HCT116 (cell line): ENCODE data around the gene SMARCD2. TPM values are rescaled to one million over a fixed set of nuclear protein-coding genes. Genes with fewer than 3 reads are reported as not detected.

Source experiments
- ATAC-seq: fragments of 200-7000 bp; cut with Tn5 transposase; 2 replicates; pipeline ENCODE4 v1.9.1; 2020; ENCODE audit warnings: mild to moderate bottlenecking, moderate library complexity
- BruUV-seq: library from RNA; stranded (reverse); fragments of 400-500 nt; replicated peaks from 2 replicates; lab custom pipeline; 2021; lab: Mats Ljungman, UMichigan
- CTCF ChIA-PET: fragments of 300-600 bp; sonication (Branson Sonifier 250); formaldehyde crosslinking; loops from one replicate; lab custom pipeline; 2021; ENCODE audit warnings: antibody characterized with exemption; lab: Charles Lee
- POLR2A ChIA-PET: fragments of 300-600, 350-600 bp; sonication (Branson Sonifier 250); formaldehyde crosslinking; loops from one replicate; lab custom pipeline; 2021; ENCODE audit warnings: antibody characterized with exemption; lab: Charles Lee
- RAD21 ChIA-PET, 2 experiments: fragments of 300-600 bp; sonication (Branson Sonifier 250); formaldehyde crosslinking; loops; one replicate each; lab custom pipeline; 2023; ENCODE audit warnings: low total read pairs in 2 of 2; ENCODE audit not compliant: uncharacterized antibody in 2 of 2, unreplicated experiment in 2 of 2, low non-redundant PET in 1 of 2; lab: Charles Lee
- DNase-seq: peaks from one replicate; pipeline ENCODE4 v3.0.0-alpha.2; 2010; ENCODE audit warnings: low read depth, low spot score
- H2AFZ ChIP-seq: fragments of 200-600 bp; shearing (Covaris generic), sonication (generic); 2 replicates; pipeline ENCODE4 v1.6.1; 2017; ENCODE audit warnings: low read depth, mixed run types, mixed read lengths, antibody characterized with exemption, low read length; ENCODE audit not compliant: poor library complexity, severe bottlenecking
- H3K27ac ChIP-seq: 2 replicates; pipeline ENCODE4 v1.5.1; 2012; ENCODE audit warnings: low read depth, low read length
- H3K27me3 ChIP-seq: fragments of 200-600 bp; sonication (generic); 2 replicates; pipeline ENCODE4 v1.6.1; 2016; ENCODE audit warnings: mixed run types, low read length, mixed read lengths; ENCODE audit not compliant: insufficient read depth
- H3K36me3 ChIP-seq, 2 experiments: fragments of 200-500 bp in 1 of 2; fragments of 200-600 bp in 1 of 2; sonication (Bioruptor generic) in 1 of 2; sonication (generic) in 1 of 2; 2 replicates each; pipeline versions ENCODE4 v1.5.1 to v1.6.1; 2014 to 2016; ENCODE audit warnings: low read length in 2 of 2, inconsistent platforms in 1 of 2, mixed read lengths in 1 of 2, mixed run types in 1 of 2; ENCODE audit not compliant: insufficient read depth in 2 of 2, control insufficient read depth in 1 of 2
- H3K4me1 ChIP-seq, 2 experiments: fragments of 200-600 bp in 1 of 2; sonication (generic) in 1 of 2; 2 replicates each; pipeline versions ENCODE4 v1.5.1 to v1.6.1; 2012 to 2017; ENCODE audit warnings: low read length in 2 of 2, inconsistent platforms in 1 of 2, mild to moderate bottlenecking in 1 of 2, mixed read lengths in 1 of 2, mixed run types in 1 of 2, moderate library complexity in 1 of 2; ENCODE audit not compliant: insufficient read depth in 2 of 2, control insufficient read depth in 1 of 2
- H3K4me2 ChIP-seq: fragments of 200-600 bp; sonication (generic); 2 replicates; pipeline ENCODE4 v1.6.1; 2017; ENCODE audit warnings: mixed run types, low read length, mixed read lengths
- H3K4me3 ChIP-seq, 2 experiments: fragments of 200-600 bp in 1 of 2; sonication (generic) in 1 of 2; replicated peaks in 1 of 2; 2 replicates each; pipeline ENCODE4 v1.5.1; 2011 to 2016; ENCODE audit warnings: low read length in 2 of 2, control low read depth in 1 of 2, low read depth in 1 of 2, mild to moderate bottlenecking in 1 of 2, mixed read lengths in 1 of 2, mixed run types in 1 of 2
- H3K79me2 ChIP-seq: fragments of 200-600 bp; sonication (generic); 2 replicates; pipeline ENCODE4 v1.6.1; 2017; ENCODE audit warnings: mild to moderate bottlenecking, mixed run types, low read length, moderate library complexity, mixed read lengths; ENCODE audit not compliant: insufficient read depth
- H3K9ac ChIP-seq: fragments of 200-600 bp; sonication (generic); 2 replicates; pipeline ENCODE4 v1.6.1; 2016; ENCODE audit warnings: low read length, mixed read lengths
- H3K9me2 ChIP-seq: fragments of 200-600 bp; sonication (generic), shearing (Covaris generic); 2 replicates; pipeline ENCODE4 v1.6.1; 2017; ENCODE audit warnings: mixed run types, mild to moderate bottlenecking, moderate library complexity; ENCODE audit not compliant: insufficient read depth
- H3K9me3 ChIP-seq, 2 experiments: fragments of 200-500 bp in 1 of 2; fragments of 200-600 bp in 1 of 2; sonication (Bioruptor generic) in 1 of 2; sonication (generic) in 1 of 2; 2 replicates each; pipeline ENCODE4 v1.6.1; 2014 to 2017; ENCODE audit warnings: low read length in 2 of 2, mixed read lengths in 2 of 2, inconsistent platforms in 1 of 2, low read depth in 1 of 2, mild to moderate bottlenecking in 1 of 2, mixed run types in 1 of 2, moderate library complexity in 1 of 2; ENCODE audit not compliant: control insufficient read depth in 1 of 2, insufficient read depth in 1 of 2
- H4K20me1 ChIP-seq: fragments of 200-600 bp; sonication (generic), shearing (Covaris generic); 2 replicates; pipeline ENCODE4 v1.6.1; 2017; ENCODE audit warnings: mixed run types, mild to moderate bottlenecking, moderate library complexity; ENCODE audit not compliant: insufficient read depth
- ATF3 ChIP-seq: IDR thresholded peaks from 2 replicates; pipeline ENCODE4 v1.6.1; 2012
- CBX3 ChIP-seq: IDR thresholded peaks from 2 replicates; pipeline ENCODE4 v1.6.1; 2012; ENCODE audit warnings: low read depth
- CEBPB ChIP-seq: IDR thresholded peaks from 2 replicates; pipeline ENCODE4 v1.6.1; 2012; ENCODE audit warnings: low read depth
- CTCF ChIP-seq, 3 experiments: fragments of 200-600 bp in 1 of 3; sonication (generic) in 1 of 3; IDR thresholded peaks in 2 of 3; conservative IDR thresholded peaks in 1 of 3; 2 replicates each; pipeline ENCODE4 v1.5.1; 2012 to 2017; ENCODE audit warnings: low read depth in 2 of 3, low read length in 2 of 3, antibody characterized with exemption in 1 of 3, borderline replicate concordance in 1 of 3, control low read depth in 1 of 3, mild to moderate bottlenecking in 1 of 3, mixed read lengths in 1 of 3, mixed run types in 1 of 3, moderate library complexity in 1 of 3; ENCODE audit not compliant: insufficient read depth in 1 of 3
- EGR1 ChIP-seq: IDR thresholded peaks from 2 replicates; pipeline ENCODE4 v1.6.1; 2012; ENCODE audit warnings: low read depth
- ELF1 ChIP-seq: IDR thresholded peaks from 2 replicates; pipeline ENCODE4 v1.6.1; 2012; ENCODE audit warnings: low read depth, borderline replicate concordance
- EZH2 ChIP-seq: fragments of 200-600 bp; sonication (generic); IDR thresholded peaks from 2 replicates; pipeline ENCODE4 v1.6.1; 2017; ENCODE audit warnings: antibody characterized with exemption, mixed run types
- EZH2phosphoT487 ChIP-seq: fragments of 200-600 bp; IDR thresholded peaks from 2 replicates; pipeline ENCODE4 v1.6.1; 2018; ENCODE audit warnings: antibody characterized with exemption, borderline replicate concordance
- FOSL1 ChIP-seq: IDR thresholded peaks from 2 replicates; pipeline ENCODE4 v1.6.1; 2012; ENCODE audit warnings: low read depth
- JUND ChIP-seq: IDR thresholded peaks from 2 replicates; pipeline ENCODE4 v1.6.1; 2012
- MAX ChIP-seq: IDR thresholded peaks from 2 replicates; pipeline ENCODE4 v1.6.1; 2012
- POLR2A ChIP-seq: IDR thresholded peaks from 2 replicates; pipeline ENCODE4 v1.7.0; 2011; ENCODE audit warnings: borderline replicate concordance; ENCODE audit not compliant: insufficient read depth, insufficient read length; ENCODE audit errors: extremely low read depth
- RAD21 ChIP-seq: IDR thresholded peaks from 2 replicates; pipeline ENCODE4 v1.6.1; 2012; ENCODE audit warnings: low read depth, mild to moderate bottlenecking
- SRF ChIP-seq: IDR thresholded peaks from 2 replicates; pipeline ENCODE4 v1.6.1; 2012; ENCODE audit warnings: low read depth
- TCF7L2 ChIP-seq: IDR thresholded peaks from 2 replicates; pipeline ENCODE4 v1.7.0; 2011; ENCODE audit warnings: borderline replicate concordance, inconsistent platforms; ENCODE audit not compliant: insufficient read depth, insufficient read length; ENCODE audit errors: extremely low read depth
- ZBTB33 ChIP-seq: IDR thresholded peaks from 2 replicates; pipeline ENCODE4 v1.6.1; 2011; ENCODE audit warnings: mild to moderate bottlenecking, low read length, moderate library complexity; ENCODE audit not compliant: insufficient replicate concordance; ENCODE audit errors: extremely low read depth
- ZFX ChIP-seq: fragments of 450-650 bp; IDR thresholded peaks from 2 replicates; pipeline ENCODE4 v1.6.1; 2017
- intact Hi-C: fragments of 100-400 bp; cut with micrococcal nuclease; formaldehyde crosslinking; loops from 2 replicates; pipeline ENCODE4 v1.10.0; 2022
- total RNA-seq: library from RNA; stranded (reverse); gene quantifications from one replicate; pipeline ENCODE4 v1.2.1, GENCODE V29; 2021; ENCODE audit not compliant: unreplicated experiment

Gene SMARCD2
- total RNA-seq, 1 experiment from 2014 or later = 168 TPM

GRCh38 chr17:63853260-63853659 lies 10.8 kb upstream of the SMARCD2 start:
- Histone ChIP-seq H4K20me1 (no peaks in the 10 kb centered on the region), H3K9me3 (peaks cover 0 to under 1% of the 10 kb centered on the region in 2 experiments; a peak in 1 of 4 replicates), H3K4me1 (peaks cover 7 to 20% of the 10 kb centered on the region in 2 experiments; a peak in 3 of 4 replicates), H2AFZ (no peak overlapping the region), H3K4me2 (no peak overlapping the region), H3K9me2 (no peaks in the 10 kb centered on the region), H3K4me3 (no peak overlapping the region), H3K36me3 (no peaks in the 10 kb centered on the region), H3K27ac (no peak overlapping the region), H3K9ac (no peak overlapping the region), H3K27me3 (no peaks in the 10 kb centered on the region), H3K79me2 (no peaks in the 10 kb centered on the region)
- CTCF ChIA-PET = interaction anchor here (1.1 kb wide), 1 partner anchor 13 kb away, joined by 4 read pairs; no protein-coding TSS in a partner anchor
- intact Hi-C loops = no loop called here
- POLR2A ChIA-PET = no interaction called here
- RAD21 ChIA-PET = no interaction called here
- no peak for DNase-seq
- ATAC-seq = no peak
- TF ChIP-seq ATF3 = no peak
- TF ChIP-seq EZH2phosphoT487 = no peak
- TF ChIP-seq POLR2A = no peak
- no peak for TF ChIP-seq ZBTB33
- no peak for TF ChIP-seq JUND
- no TSS peak for BruUV-seq

GRCh38 chr17:63850401-63850800 lies 7.9 kb upstream of the SMARCD2 start:
- Histone ChIP-seq H3K9me2 (no peaks in the 10 kb centered on the region), H3K79me2 (no peaks in the 10 kb centered on the region), H3K36me3 (no peaks in the 10 kb centered on the region), H3K4me1 (peaks cover 7 to 22% of the 10 kb centered on the region in 2 experiments; a peak in 3 of 4 replicates), H4K20me1 (no peaks in the 10 kb centered on the region), H3K9ac (no peak overlapping the region), H3K27me3 (no peaks in the 10 kb centered on the region), H3K4me2 (no peak overlapping the region), H3K9me3 (peaks cover 0 to 5% of the 10 kb centered on the region in 2 experiments; a peak in 1 of 4 replicates), H3K27ac (no peak overlapping the region), H3K4me3 (no peak overlapping the region), H2AFZ (no peak overlapping the region)
- ATAC-seq (no peak), DNase-seq (no peak)
- no TSS peak for BruUV-seq
- POLR2A ChIA-PET = interaction anchor here (1.0 kb wide), 1 partner anchor 77 kb away, joined by 3 read pairs; the partner anchor contains the start of genes CCDC47 and DDX42
- CTCF ChIA-PET = interaction anchor here (1.2 kb wide), 1 partner anchor 16 kb away, joined by 4 read pairs; no protein-coding TSS in a partner anchor
- TF ChIP-seq ELF1 (no peak), CTCF (IDR thresholded peaks at IDR 0.05 in 2 of 3, conservative IDR thresholded peaks at IDR 0.05 in 1 of 3; ENCODE audit: borderline replicate concordance in 1 of 3, insufficient read depth in 1 of 3, low read depth in 2 of 3, low read length in 2 of 3) (no peak), FOSL1 (no peak), TCF7L2 (no peak), CBX3 (no peak), EZH2phosphoT487 (no peak), CEBPB (no peak), MAX (no peak), RAD21 (no peak), ATF3 (no peak), EGR1 (no peak), SRF (no peak), EZH2 (no peak), ZFX (no peak)
- intact Hi-C loops = no loop called here
- RAD21 ChIA-PET = no interaction called here
